Measurements from ENCODE around the gene PLEKHM1.
"Not testable (repeated sequence)": the region's sequence is repeated elsewhere in the genome, so short reads cannot be mapped to it uniquely, and the experiment has no call there.

The PLEKHM1 gene

DNA sequence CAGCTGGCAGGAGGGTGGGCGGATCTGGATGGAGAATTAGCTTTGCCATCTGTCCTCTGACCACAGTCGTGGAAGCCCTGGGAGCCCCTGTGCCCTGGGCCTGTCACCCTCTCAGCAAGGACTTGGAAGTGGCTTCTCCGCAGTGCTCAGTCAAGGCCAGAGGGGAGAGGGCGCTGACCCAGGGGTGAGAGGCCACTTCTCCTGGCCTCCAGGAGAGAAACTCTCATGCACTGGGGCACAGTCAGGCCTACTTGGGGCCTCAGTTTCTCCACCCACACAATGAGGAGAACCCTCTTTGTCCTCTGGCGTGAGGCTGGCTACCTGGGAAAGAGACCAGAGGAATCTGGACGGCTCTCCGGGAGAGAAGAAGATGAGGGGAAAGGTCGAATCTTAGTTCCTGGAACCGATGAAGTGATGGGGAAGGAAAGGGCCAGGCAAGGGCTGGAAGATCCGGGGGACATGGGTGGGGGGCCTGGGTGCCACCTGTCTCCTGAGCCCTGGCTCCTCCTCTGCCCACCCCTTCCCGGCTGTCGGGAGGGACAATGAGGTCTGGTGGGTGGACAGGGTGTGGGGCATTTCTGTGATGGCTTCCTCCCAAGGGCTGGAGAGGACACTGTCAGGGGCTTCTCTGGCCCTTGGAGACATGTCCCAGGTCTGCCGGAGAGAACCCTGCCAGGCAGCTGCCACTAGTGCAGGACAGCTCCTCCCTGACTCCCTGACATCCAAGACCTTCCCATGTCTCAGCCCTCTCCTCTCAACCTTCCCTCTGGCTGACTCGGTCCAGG is 48.8 kb downstream of the PLEKHM1 start:
- DNase-seq (ENCODE audit: low read depth in 2 of 2): no peak

DNA sequence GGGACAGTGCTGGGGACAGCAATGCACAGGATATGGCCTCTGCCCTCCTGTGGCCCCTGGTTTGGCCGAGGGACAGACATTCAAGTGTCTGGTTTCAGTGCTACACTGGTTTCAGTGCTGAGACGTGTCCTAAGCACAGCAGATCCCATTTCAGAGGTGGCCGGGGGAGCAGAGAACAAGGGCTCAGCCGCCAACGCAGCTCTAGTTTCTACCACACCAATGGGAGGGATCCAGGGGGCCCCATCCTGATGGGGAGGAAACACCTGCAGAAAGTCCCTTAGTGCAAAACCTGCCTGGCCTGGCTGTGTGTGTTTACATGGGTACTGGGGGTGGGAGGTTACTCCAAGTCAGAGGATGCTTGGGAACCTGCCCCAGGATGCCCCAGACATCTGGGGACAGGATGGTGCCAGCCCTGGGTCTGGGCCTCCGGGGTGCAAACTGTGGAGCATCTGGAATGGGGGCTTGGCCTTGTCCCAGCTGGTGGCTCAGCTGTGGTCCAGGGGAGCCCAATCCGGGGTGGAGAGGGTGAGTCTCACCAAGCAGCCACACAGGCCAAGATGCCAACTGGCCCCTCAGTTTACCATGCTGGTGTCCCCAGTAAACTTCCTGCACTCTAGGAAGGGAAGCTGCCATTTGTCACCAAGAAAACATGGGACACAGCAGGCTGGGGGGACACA is 49.5 kb downstream of the PLEKHM1 start:
- not testable (repeated sequence) for DNase-seq (ENCODE audit: low read depth in 2 of 2)

DNA sequence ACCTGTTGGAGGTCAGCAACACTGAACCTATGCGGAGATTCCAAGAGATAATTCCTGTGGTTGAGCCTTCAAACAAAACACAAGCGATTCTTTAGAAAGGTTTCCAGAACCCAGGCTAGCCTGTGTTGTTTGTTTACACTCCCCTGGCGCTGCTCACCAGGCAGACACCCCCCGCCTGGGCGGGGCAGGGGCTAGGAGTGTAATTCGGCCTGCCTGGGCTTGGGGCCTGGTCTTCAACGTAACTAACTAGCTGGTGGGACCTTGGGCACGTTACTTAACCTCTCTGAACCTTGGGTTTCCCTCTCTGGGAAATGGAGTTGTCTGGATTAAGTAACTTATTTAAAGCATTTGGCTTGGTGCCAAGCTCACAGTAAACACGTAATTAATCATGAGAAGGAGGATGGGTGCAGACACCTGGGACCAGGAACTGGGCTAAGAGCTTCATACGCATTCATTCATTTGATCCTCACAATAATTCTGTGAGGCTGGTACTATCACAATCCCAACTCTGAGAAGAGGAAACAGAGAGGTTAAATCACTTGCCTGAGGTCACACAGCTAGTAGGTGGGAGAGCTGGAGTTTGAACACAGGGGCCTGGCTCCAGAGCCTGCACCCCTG is 50.3 kb downstream of the PLEKHM1 start:
- DNase-seq (ENCODE audit: low read depth in 2 of 2): no peak

DNA sequence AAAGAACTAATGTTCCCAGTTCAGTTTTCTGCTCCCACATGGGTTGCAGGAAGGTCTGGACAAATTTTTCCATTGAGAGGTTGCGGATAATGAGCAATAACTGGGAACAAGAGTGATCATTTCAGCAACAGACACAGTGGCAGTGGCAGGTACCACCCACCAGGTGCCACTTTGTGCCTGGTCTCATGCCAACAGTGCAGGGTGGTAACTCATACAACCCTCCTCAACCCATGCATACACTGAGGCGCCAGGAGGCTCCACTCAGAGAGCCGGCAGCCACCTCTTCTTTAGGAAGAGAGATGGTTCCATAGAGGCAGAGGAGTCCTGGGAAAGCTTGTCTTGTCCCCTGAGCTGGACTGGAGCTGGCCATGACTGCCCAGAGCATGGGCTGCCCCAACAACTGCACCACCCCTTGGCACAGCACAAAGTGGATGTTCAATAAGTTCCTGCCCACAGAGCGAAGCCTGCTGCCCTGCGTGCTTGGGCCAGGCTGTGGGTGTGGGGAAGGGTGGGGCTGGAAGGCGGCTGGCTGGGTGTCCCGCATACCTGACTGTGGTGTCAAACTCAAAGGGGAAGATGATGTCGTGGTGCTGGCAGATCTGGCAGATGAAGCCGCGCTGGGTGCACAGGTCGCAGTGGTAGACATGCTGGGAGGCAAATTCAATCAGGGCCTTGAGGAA is 51.5 kb downstream of the PLEKHM1 start:
- DNase-seq (ENCODE audit: low read depth in 2 of 2): no peak

DNA sequence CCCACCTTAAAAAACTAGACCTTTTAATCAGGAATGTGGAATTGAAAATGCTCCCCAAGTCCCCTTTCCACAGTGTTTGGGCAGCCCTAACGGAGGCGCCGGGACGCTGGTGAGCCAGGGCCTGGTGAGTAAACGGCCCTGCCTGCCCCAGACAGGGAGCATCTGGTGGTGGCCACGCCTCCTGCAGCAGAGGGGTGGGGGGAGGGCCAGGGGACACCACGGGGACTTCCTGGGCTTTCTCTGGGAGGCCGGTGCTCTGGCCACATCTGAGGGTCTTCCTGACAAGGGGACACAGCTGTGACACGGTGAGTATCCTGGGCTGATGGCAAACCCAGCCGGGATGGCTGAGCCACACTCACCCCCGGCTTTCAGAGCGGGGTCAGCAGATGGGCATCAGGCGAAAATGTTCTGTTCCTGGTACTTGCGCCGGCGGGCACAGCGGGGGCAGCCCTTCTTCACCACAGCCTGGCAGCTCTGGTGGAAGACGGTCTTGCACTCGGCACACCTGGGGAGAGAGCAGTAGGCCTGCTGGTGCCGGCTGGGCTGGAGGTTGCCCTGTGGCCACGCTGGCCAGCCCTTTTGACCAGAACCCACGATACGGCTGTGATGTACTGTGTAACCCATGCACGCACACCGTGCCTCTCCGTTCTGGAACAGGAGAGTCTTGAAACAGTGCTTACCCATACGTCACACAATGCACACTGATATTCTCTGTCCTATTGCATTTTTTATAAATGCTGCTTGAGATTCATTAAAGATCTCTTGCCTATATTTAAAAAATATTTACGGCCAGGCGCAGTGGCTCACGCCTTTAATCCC is 52.8 kb downstream of the PLEKHM1 start:
- no peak for DNase-seq (ENCODE audit: low read depth in 2 of 2)

DNA sequence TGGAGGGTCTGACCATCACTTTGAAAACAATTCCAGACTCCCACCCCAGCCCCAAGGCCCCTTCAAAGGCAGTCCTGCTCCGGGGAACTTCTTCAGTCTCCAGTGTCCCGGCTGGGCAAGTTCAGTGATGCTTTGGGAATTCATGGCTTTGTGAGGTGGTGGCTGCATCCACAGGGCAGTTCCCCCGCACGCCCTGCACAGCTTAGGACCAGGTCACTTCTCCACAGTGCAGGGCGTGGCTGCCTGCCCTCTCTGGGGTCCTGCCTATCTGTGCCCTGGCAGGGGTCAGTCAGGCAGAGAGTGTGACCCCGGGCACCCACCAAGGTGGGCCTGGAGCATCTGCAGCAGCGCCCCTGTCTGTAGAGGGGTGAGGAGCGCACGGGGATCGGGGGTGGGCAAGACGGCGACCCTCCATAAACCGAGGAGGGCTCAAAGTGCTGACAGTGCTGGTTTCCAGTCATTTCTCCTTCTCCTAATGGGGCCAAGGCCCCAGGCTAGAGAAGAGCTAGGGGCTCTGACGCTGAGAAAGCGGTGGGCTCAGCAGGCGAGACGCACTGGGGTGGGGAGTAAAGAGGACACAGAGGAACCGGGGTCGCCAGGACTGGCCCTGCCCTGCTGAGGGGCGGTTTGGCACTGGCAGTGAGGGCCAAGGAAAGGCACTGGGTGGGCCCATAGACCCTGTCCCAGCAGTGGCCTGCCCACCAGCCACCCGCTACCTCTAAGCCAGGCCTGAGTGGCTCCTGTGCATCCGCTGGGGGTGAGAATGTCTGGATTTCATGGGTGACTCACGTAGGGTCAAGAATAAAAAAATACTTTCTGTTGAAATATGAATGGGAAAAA is 53.7 kb downstream of the PLEKHM1 start:
- DNase-seq (ENCODE audit: low read depth in 2 of 2): no peak

DNA sequence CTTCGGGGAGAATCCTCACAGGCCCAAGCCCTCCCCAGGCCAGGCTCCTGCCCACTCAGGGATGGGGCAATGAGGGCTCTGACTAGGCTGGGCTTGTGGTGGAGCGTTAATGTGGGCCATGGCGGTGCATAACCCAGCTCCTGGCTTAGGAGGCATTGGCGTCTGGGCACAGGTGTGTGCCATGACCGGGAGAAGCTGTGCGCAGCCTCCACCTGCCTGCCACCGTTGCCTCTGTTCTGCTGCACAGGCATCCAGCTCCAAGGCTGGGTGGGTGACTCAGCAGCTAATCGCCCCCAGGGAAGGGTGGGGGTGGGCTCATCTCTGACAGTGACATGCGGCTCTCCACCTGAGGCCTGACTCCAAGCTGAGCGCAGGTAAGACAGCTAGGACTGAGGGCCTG is 54.4 kb downstream of the PLEKHM1 start:
- DNase-seq (ENCODE audit: low read depth in 2 of 2): no peak

DNA sequence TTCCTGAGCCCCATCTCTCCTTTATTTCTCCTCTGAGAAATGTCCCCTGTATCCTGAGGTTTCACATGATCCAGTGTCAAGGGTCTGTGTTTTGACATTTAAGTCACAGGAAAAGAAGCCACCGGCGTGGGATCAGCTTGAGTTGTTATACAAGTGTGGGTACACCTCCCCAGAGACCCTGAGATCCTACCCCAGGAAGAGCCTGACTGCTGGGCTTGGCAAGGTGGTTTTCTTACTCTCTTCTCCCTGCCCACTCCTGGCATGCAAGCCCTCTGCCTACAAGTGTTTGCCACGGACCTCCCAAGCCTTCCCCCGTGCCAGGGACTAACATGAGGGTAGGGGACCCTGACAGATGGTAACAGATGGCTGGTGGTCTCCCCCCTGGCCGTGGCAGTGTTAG is 55.0 kb downstream of the PLEKHM1 start:
- DNase-seq (ENCODE audit: low read depth in 2 of 2): no peak

DNA sequence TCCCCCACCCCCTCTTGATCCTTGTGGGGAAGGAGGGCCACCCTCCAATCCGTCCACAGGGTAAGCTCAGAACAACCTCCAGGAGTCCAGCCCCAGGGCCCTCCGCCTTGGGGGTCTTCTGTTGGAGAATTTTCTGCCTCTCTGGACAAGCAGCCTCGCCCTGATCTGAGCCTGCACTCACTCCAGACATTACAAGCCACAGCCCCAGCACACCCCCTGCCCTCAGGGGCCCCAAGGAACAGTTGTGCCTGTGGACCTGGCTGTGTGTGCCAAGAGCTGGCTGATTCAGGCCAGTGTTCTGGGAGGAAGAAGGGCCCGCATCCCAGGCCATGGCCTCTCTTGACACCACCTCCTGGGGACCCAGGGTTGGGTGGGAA is 57.4 kb downstream of the PLEKHM1 start:
- DNase-seq (ENCODE audit: low read depth in 2 of 2): no peak

DNA sequence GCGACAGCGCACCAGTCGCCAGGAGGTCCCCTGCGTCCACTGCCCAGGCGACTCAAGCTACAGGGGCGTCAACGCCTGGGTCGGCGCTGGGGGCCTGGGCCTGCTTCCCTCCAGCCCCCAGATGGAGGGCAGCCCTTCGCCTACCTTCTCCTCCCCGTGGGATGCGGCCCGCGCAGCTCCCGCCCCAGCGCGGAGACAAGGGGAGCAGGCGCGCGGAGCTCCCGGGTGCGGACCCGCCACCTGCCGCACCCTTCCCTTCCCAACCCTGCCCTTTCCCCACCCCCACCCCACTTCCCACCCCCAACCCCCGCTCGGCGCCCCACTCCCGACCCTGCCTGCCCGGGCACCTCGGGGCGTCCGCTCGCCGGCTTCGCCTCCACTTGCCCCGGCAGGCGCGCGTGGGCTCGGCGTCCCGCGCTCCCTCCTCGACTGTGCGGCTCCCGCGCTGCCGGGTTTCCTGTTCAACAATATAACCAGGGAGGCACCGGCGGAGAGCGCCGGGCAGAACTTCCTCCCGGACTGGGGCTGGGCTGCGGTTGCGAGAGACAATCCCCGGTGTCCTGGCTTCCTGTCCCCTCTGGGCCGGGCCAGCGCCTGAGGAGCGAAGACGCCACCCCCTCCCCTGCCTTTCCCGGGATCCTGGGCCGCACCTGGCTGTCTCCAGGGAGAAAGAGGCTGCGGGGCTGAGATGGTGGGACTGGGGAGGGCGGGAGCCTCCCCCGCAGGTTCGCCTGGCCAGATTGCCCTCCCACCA is 57.9 kb downstream of the PLEKHM1 start, which contains the start of gene ARHGAP27:
Gene ARHGAP27 (minus strand): TSS at position 466 of the 754 bp plus-strand sequence. CDS start 2,591 bp downstream, outside the sequence.
- DNase-seq (ENCODE audit: low read depth in 2 of 2): no peak

DNA sequence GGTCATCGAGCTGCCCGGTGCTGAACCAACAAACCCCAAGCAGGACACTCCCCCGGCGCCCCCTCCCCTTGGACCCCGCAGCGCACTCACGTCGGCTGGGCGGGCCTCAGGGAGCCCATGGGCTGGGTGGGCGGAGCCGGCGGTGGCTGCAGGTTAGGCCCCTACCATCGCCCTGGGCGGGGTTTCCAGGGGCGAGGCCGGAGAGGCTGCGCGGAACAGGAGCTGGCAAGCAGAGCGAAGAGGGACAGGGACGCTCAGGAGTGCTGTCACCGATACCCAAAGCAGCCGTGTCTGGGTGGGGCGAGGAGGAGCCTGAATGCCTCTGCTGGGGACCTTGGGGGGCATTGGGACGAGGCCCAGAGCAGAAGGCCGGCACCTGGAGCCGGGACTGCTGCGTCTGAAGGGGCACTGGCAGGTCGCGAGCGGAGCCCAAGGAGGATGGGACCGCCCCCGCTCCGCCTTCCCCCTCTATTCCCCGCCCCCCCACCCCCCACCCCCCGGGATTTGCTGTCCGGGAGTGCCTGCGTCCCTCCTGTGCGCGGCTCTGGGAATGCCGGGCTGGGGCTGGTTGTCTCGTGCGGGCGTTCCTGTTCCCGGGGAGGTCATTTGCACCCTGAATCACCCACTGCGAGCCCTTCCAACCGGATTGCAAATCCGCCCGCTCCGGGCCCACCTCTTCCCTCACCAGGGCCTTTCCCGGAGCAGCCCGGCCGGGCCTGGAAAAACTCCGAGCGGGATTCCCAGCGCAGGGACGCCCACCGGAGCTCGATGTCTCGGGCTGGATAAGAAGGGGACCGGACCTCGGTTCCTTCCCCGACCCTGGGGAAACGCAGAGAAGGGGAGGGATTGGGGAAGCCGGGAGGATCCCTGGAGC is 58.8 kb downstream of the PLEKHM1 start:
- DNase-seq (ENCODE audit: low read depth in 2 of 2): peak; percentile 34 to 50

DNA sequence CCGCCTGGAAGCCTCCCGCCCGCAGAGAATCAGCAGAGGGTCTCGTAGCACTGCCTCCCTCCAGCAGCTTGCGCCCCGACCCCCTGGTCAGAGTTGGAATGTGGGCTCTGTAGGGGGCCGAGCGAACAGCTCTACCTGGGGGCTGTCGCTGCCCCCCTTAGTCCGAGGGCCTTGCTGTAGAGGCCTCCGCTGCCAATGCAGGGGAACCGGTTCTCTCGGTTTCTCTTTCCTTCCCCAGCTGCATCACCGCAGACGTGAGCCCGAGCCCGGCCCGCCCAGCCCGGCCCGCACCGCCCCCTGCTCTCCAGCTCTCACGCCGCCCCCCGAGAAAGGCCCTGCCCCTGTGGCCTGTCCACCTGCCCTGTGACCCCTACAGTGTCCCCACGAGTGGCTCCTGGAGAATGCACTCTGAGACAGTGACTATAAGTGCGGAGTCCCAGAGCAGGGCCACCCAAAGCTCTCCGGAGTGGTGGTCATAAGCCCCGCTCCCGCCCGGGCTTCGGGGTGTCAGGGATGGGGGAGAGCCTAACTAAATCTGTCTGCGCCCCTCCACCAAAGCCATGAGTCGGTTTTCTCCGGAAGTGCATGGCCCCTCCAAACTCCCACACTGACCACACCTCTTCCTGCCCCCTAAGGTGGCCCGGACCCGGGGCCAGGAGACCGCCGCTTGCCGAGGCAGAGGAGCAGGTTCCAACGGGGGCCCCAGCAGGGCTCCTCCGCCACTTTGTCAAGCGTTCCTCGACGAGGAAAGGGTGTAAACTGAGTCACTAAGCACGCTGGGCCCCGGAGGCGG is 59.6 kb downstream of the PLEKHM1 start:
- no peak for DNase-seq (ENCODE audit: low read depth in 2 of 2)

DNA sequence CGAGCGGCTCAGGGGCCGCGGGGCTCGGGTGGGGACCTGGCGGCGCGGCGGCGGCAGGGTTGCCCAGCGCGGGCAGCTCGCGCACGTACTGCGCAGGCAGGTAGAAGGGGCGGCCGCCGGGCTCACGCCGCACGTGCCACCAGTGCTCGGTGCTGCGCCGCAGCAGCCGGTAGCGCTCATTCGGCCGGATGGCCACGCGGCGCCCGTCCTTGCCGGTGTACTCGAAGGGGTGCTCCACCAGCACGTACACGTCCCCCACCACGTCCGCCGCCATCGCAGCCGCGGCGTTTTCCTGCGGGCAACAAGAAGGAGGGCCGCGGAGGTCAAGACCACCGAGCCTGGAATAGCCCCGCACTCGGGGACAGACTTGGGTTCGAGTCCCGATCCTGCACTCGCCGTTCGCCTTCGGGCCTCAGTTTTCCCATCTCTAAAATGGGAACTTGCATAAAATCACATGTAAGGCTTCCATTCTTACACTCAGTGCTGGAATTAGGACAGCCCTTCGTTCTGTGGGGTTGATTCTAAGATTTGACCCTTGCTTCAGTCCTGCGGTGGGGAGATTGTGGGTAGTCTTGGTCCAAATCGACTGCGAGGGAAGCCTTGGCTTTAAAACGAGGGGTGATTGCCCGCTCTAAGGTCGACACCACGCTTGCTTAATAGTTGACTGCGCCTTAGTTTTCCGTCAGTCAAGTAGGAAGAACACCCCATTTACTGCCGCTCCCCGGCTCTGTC is 60.3 kb downstream of the PLEKHM1 start:
- no peak for DNase-seq (ENCODE audit: low read depth in 2 of 2)

DNA sequence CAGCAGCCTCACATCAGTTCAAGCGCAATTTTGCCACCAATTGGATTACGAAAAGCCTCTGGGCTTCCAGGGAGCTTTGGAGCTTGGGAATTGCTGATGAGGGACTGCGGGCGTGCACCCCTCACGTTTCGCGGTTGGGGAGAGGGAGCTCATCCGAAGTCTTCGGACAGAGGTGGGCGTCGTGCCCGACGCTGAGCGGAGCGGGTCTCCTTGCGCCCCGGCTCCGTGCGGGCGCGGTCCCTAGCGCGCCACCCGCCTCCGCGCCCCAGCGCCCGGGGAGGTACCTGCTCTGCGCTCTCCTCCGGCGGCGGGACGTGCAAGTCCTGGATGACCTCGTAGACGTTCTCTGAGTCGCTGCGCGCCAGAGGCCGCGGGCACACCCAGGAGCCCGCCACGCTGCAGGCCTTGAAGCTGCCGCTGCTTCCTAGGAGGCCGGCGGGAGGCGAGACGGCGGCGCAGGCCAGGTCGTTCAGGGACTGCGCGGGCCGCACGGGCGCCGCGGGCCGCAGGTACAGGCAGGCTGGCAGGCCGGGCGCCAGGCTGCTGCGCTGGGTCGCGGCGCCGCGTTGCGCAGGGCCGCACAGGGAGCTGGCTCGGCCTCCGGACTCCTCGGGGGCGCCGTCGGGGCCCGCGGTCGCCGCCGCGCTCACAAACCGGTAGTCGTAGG is 61.0 kb downstream of the PLEKHM1 start:
- DNase-seq (ENCODE audit: low read depth in 2 of 2): no peak

DNA sequence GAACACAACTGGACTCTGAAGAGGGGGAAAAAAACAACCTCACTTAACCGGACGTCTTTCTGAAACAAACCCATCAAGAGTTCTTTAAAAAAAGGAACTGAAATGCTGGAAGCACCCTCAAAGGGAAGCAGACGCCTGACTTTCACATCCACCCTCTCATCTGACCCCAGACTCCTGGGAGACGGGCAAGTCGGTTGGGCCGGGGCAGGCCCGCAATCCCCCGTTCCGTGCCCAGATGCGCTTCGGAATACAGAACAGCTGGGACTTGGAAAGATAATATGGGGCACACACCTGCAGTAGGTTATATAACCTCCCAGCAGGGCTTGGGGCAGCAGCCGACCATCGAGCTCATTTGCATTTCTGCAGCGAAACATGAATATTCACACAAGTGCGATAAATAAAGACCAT is 61.6 kb downstream of the PLEKHM1 start:
- DNase-seq (ENCODE audit: low read depth in 2 of 2): no peak

DNA sequence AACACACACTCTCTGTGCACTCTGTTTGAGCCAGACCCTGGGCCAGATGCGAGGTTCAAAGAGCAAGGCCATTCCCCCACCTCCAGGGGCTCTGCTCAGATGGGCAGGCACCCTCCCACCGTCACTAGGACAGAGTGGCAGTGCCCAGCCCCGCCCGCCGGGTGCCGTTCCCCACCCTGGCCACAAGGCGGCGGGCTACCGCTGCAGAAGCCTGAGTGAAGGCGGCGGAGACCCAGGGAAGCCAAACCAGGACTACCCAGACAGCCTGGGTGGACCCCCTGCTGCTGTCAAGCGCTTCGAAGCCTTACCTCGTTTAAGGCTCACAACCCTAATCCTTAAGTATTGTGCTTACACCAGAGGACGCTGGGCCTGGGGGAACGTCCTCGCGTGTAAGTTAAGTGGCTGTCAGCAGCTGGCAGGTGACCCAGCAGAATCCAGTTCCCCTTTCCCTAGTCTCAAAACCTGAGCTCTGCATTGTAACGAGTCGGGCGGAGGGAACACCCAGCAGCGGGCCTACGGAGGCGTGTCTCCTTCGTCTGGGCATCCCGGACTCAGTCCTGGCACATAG is 62.4 kb downstream of the PLEKHM1 start:
- peak; percentile 57 to 68 for DNase-seq (ENCODE audit: low read depth in 2 of 2)
